OCI-LY3 (cell line): ENCODE data around the gene HPCAL1.
"Not testable (repeated sequence)": the region's sequence is repeated elsewhere in the genome, so short reads cannot be mapped to it uniquely, and the experiment has no call there.

ENCODE experiments used
- H2AFZ ChIP-seq: fragments of 200-600, 300-600 bp; shearing (Covaris generic); 2 replicates; pipeline ENCODE4 v1.6.0; 2014; ENCODE audit warnings: antibody characterized with exemption, low read depth, low read length
- H3K27ac ChIP-seq: fragments of 200-600, 300-600 bp; sonication (generic); 2 replicates; pipeline ENCODE4 v1.5.1; 2014; ENCODE audit warnings: mild to moderate bottlenecking, low read length, moderate library complexity, mixed read lengths
- H3K27me3 ChIP-seq: fragments of 200-600, 300-600 bp; sonication (generic); 2 replicates; pipeline ENCODE4 v1.6.1; 2014; ENCODE audit warnings: low read depth, low read length, mixed read lengths
- H3K36me3 ChIP-seq: fragments of 200-600, 300-600 bp; sonication (generic); replicated peaks from 2 replicates; pipeline ENCODE3; 2014; ENCODE audit warnings: low read depth, low read length, mixed read lengths
- H3K4me1 ChIP-seq: fragments of 300-600, 200-600 bp; sonication (generic); 2 replicates; pipeline ENCODE4 v1.6.1; 2014; ENCODE audit warnings: low read length, mixed read lengths
- H3K4me2 ChIP-seq: fragments of 200-600, 300-600 bp; sonication (generic); 2 replicates; pipeline ENCODE4 v1.6.1; 2014; ENCODE audit warnings: low read length, mixed read lengths
- H3K4me3 ChIP-seq: fragments of 300-600, 200-600 bp; sonication (generic); 2 replicates; pipeline ENCODE4 v1.5.1; 2014; ENCODE audit warnings: antibody characterized with exemption, mild to moderate bottlenecking, low read length, moderate library complexity
- H3K79me2 ChIP-seq: fragments of 300-600, 200-600 bp; shearing (Covaris generic); 2 replicates; pipeline ENCODE4 v1.6.1; 2014; ENCODE audit warnings: mild to moderate bottlenecking, low read length, mixed read lengths
- H3K9ac ChIP-seq: fragments of 300-600, 200-600 bp; shearing (Covaris generic); 2 replicates; pipeline ENCODE4 v1.6.0; 2014; ENCODE audit warnings: mild to moderate bottlenecking, low read length, moderate library complexity
- H3K9me3 ChIP-seq: fragments of 200-600, 300-600 bp; shearing (Covaris generic); 2 replicates; pipeline ENCODE4 v1.6.1; 2014; ENCODE audit warnings: low read length, mixed read lengths; ENCODE audit not compliant: insufficient read depth
- H4K20me1 ChIP-seq: fragments of 200-600, 300-600 bp; sonication (generic); 2 replicates; pipeline ENCODE4 v1.6.1; 2016; ENCODE audit warnings: low read length, mixed read lengths; ENCODE audit not compliant: insufficient read depth
- EZH2phosphoT487 ChIP-seq: fragments of 200-600 bp; shearing (Covaris generic); IDR thresholded peaks from 2 replicates; pipeline ENCODE4 v1.6.1; 2018; ENCODE audit warnings: antibody characterized with exemption, mixed run types, low read depth
- TF ChIP-seq, protein P1 (sequence below): fragments of 200-600, 300-600 bp; sonication (generic); IDR thresholded peaks from 2 replicates; pipeline ENCODE4 v1.5.1; 2014; ENCODE audit warnings: antibody characterized with exemption, low read length, low read depth

HPCAL1 gene

DNA sequence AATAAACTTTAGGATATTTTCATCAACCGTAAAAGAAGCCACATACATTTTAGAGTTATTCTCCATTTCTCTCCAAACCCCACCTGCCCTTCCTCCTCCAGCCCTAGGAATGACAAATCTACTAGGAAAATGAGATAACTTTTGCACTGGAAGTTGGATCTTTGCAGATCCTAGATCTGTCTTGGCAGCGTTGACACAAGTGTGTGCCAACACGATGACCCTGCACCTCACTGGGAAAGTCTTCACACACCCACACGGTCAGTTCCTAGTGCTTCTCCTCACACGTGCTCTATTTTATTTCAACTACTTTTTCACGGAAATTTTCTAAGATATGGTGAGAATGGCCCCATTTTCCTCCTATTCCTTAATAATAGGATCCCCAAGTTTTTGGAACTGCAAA, 14.1 kb upstream of the HPCAL1 start:
- Histone ChIP-seq H3K27ac (no peak overlapping the region), H3K36me3 (no peaks in the 10 kb centered on the region), H3K9me3 (no peaks in the 10 kb centered on the region), H3K4me3 (no peak overlapping the region), H3K9ac (no peak overlapping the region), H3K79me2 (no peaks in the 10 kb centered on the region), H2AFZ (no peak overlapping the region), H4K20me1 (no peaks in the 10 kb centered on the region), H3K4me1 (no peaks in the 10 kb centered on the region), H3K27me3 (peaks cover 5% of the 10 kb centered on the region), H3K4me2 (no peak overlapping the region)
- TF ChIP-seq, protein P1, sequence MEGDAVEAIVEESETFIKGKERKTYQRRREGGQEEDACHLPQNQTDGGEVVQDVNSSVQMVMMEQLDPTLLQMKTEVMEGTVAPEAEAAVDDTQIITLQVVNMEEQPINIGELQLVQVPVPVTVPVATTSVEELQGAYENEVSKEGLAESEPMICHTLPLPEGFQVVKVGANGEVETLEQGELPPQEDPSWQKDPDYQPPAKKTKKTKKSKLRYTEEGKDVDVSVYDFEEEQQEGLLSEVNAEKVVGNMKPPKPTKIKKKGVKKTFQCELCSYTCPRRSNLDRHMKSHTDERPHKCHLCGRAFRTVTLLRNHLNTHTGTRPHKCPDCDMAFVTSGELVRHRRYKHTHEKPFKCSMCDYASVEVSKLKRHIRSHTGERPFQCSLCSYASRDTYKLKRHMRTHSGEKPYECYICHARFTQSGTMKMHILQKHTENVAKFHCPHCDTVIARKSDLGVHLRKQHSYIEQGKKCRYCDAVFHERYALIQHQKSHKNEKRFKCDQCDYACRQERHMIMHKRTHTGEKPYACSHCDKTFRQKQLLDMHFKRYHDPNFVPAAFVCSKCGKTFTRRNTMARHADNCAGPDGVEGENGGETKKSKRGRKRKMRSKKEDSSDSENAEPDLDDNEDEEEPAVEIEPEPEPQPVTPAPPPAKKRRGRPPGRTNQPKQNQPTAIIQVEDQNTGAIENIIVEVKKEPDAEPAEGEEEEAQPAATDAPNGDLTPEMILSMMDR = no peak
- TF ChIP-seq EZH2phosphoT487 = no peak

DNA sequence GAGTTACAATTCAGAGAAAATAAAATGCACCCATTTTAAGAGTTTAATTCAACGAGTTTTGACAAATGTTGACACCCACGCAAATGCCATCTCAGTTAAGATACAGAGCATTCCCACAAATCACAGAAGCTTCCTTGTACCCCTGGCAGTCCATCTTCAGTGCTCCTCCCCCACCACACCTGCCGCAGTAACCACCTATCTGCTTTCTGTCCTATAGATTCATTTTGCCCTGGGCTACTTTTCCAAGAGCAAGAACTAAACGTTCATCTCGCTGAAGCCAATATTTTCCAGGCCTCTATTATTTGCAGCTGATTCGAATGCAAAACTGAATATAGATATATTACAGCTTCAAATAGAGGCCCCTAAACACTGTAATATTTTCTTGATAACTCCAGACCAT, 13.4 kb upstream of the HPCAL1 start:
- no peak overlapping the region for H3K9ac ChIP-seq
- H3K79me2 ChIP-seq = no peaks in the 10 kb centered on the region
- H3K4me2 ChIP-seq = no peak overlapping the region
- TF ChIP-seq, protein P1 = no peak
- TF ChIP-seq EZH2phosphoT487 = no peak
- H4K20me1 ChIP-seq = no peaks in the 10 kb centered on the region
- H2AFZ ChIP-seq = no peak overlapping the region
- H3K27ac ChIP-seq = no peak overlapping the region
- no peak overlapping the region for H3K4me3 ChIP-seq
- H3K9me3 ChIP-seq = no peaks in the 10 kb centered on the region
- H3K27me3 ChIP-seq = peaks cover 5% of the 10 kb centered on the region
- H3K4me1 ChIP-seq = no peaks in the 10 kb centered on the region
- no peaks in the 10 kb centered on the region for H3K36me3 ChIP-seq

DNA sequence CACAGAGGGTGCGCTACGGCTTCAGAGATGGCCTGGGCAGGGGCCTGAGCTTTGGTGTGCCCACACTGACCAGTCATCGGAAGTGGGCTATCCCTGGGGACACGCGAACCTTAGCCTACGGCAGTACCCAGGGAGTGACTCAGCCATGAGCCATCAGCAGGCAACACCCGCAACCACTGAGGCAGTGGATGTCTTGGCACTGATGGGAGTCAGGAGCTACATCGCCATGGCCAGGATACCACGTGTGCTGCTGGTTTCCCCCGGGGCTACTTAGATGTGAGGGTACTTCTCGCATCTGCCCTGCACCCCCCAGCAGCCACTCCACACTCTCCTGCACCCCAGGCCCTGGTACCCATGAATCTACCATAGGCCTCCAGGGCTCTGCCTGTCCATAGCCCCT, 12.8 kb upstream of the HPCAL1 start:
- no peak overlapping the region for H3K27ac ChIP-seq
- no peak overlapping the region for H3K4me3 ChIP-seq
- no peak overlapping the region for H3K9ac ChIP-seq
- no peaks in the 10 kb centered on the region for H3K36me3 ChIP-seq
- H3K4me1 ChIP-seq = no peaks in the 10 kb centered on the region
- no peaks in the 10 kb centered on the region for H4K20me1 ChIP-seq
- H2AFZ ChIP-seq = no peak overlapping the region
- no peak for TF ChIP-seq EZH2phosphoT487
- TF ChIP-seq, protein P1 = no peak
- H3K9me3 ChIP-seq = no peaks in the 10 kb centered on the region
- H3K4me2 ChIP-seq = no peak overlapping the region
- H3K79me2 ChIP-seq = no peaks in the 10 kb centered on the region
- H3K27me3 ChIP-seq = peaks cover 5% of the 10 kb centered on the region

DNA sequence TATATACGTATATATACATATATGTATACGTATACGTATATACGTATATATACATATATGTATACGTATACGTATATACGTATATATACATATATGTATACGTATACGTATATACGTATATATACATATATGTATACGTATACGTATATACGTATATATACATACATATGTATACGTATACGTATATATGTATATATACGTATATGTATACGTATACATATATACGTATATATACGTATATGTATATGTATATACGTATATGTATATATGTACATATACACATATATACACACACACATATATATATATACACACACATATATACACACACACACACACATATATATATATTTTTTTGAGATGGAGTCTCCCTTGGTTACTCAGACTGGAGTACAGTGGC, 11.3 kb upstream of the HPCAL1 start:
- not testable (repeated sequence) for H3K4me3 ChIP-seq, H3K9ac ChIP-seq, H3K4me1 ChIP-seq

DNA sequence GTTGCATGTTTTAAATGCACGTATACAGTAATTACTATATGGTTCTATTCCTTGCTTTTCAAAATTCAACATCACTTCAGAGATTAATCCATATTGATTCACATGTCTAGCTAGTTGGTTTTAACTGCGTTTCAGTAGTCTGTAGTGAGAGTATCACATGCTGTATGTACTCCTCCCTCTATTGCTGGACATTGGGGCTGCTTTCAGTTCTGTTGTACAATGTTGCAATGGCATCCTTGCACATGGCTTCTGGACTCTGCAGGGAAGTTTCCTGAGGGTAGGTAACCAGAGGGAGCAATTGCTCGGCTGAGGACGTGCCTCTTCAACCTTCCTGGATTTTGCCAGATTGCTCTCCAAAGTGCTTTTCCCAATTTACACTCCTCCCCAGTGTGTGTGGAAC, 10.7 kb upstream of the HPCAL1 start:
- Histone ChIP-seq H3K79me2 (no peaks in the 10 kb centered on the region), H3K4me3 (no peak overlapping the region), H3K36me3 (no peaks in the 10 kb centered on the region), H3K4me1 (no peaks in the 10 kb centered on the region), H3K9ac (no peak overlapping the region), H3K27ac (no peak overlapping the region), H3K4me2 (no peak overlapping the region), H2AFZ (no peak overlapping the region), H3K27me3 (peaks cover 5% of the 10 kb centered on the region), H4K20me1 (no peaks in the 10 kb centered on the region), H3K9me3 (no peaks in the 10 kb centered on the region)
- TF ChIP-seq, protein P1 = no peak
- TF ChIP-seq EZH2phosphoT487 = no peak

More for the DNA sequence above, 11.3 kb upstream of the HPCAL1 start:
- H4K20me1 ChIP-seq, H2AFZ ChIP-seq, H3K9me3 ChIP-seq, H3K4me2 ChIP-seq, H3K27ac ChIP-seq, H3K27me3 ChIP-seq, H3K79me2 ChIP-seq, H3K36me3 ChIP-seq: not testable (repeated sequence)
